GM21528 (cell line): ENCODE measurements around the gene ADH1C.
A peak's percentile ranks its signal among the peaks of the same experiment; 100 is the strongest.
"Not testable (repeated sequence)": the region's sequence is repeated elsewhere in the genome, so short reads cannot be mapped to it uniquely, and the experiment has no call there.

Experiments used
- ATAC-seq: cut with Tn5 transposase; IDR thresholded peaks from one replicate; pipeline ENCODE4 v1.9.1; 2021; ENCODE audit warnings: mild to moderate bottlenecking, moderate library complexity; ENCODE audit not compliant: unreplicated experiment, low FRiP score

Gene ADH1C

DNA sequence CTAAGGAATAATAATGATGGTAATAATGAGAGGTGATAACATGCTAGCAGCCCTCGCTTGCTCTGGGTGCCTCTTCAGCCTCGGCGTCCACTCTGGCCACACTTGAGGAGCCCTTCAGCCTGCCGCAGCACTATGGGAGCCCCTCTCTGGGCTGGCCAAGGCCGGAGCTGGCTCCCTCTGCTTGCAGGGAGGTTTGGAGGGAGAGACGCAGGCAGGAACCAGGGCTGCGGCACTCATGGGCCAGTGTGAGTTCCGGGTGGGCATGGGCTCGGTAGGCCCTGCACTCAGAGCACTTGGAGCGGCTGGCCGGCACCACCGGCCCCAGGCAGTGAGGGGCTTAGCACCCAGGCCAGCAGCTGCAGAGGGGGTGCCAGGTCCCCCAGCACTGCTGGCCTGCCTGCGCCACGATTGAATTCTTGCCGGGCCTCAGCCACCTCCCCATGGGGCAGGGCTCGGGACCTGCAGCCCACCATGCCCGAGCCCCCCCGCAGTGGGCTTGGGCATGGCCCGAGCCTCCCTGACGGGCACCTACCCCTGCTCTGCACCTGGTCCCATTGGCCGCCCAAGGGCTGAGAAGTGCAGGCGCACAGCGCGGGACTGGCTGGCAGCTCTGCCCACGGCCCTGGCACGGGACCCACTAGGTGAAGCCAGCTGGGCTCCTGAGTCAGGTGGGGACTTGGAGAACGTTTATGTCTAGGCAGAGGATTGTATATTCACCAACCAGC, 7.1 kb upstream of the ADH1C start:
- ATAC-seq: no peak

DNA sequence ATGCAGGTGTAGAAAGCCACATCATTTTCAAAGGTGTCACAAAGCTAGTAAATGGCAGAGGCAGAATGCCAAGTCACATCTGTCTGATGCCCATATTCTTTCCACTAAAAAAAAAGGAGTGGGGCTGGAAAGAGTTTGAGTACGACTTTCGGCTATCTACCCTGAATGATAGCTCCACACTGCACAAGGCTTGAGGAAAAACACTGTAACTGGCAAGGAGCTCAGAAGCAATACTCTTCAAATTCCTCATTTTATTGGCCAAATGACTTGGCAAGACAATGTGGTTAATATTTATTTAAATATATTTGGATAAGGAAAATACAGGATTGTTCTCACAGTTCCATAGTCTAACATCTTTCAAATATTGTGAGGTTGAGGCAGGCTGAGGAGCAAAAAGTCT, 5.4 kb upstream of the ADH1C start:
- no peak for ATAC-seq

DNA sequence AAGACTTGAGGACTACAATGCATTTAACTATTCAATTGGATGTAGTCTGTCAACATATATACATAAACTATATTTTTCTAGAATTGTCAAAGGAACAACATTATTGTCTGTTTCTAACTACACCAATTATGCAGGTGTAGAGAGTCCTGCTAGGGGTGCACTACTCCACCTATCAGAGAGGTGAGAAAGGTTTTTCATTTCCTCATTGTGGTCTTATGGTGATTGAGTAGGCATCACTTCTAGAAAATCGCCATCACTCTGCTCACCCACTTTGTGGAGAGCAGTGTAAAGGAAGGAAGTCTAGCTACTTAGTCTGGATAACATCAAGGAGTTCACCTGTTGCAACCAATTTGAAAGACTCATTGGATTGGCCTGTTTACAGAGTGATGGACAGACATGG, 4.4 kb upstream of the ADH1C start:
- peak; percentile 89 for ATAC-seq

DNA sequence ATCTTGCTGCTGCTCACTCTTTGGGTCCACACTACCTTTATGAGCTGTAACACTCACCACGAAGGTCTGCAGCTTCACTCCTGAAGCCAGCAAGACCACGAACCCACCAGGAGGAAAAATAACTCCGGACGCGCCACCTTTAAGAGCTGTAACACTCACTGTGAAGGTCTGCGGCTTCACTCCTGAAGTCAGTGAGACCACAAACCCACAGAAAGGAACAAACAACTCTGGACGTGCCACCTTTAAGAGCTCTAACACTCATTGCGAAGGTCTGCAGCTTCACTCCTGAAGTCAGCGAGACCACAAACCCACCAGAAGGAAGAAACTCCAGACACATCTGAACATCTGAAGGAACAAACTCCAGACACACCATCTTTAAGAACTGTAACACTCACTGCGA, 3.6 kb upstream of the ADH1C start:
- not testable (repeated sequence) for ATAC-seq

DNA sequence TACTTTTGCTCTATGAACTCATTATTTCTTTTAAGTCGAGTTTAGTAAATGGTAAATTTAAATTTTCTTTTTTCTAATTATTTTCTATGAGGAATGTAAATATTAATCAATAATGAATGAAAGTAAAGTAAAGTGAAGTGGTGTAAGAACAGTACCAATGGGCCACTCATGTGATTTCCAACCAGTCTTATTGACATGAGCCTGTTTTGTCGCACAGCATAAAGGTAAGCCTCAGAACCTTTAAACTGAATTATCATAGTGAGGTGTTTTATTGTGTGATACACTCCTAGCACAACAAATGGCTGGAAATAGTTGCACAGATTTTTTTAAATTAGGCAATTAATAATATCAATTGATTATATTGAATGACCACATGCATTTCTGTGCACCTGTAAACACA, 1.1 kb downstream of the ADH1C start:
- ATAC-seq: no peak

DNA sequence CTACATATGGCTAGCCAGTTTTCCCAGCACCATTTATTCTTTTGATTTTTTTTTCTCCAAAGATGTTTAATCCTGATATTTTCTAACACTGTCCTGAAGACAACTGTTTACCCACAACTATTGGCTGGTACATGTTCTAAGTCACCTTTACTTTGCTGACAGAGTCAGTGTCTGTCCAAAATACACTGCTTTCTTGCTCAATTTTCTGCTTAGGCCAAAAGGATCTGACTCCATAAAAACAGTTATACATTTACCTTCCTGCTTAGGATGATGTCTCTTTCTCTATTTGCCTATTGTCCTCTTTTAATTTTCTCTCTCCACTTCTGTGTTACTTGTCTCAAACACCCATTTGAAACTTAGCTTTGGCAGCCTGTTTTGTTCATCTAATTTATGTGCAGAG, 3.2 kb downstream of the ADH1C start:
- ATAC-seq: no peak

DNA sequence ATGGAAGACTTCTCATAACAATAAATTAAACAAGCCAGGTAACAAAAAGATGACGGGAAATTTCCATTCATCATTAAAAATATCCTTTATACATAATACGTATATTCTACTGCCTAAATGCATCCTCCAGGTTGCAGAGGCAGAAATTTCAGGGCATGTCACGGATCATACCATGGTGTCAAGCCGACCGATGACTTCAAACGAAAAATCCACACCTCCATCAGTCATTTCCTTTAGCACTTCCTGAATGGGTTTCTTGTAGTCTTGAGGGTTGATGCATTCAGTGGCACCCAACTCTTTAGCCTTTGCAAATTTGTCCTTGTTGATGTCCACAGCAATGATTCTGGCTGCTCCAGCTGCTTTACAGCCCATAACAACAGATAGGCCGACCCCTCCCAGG, 9.9 kb downstream of the ADH1C start:
- not testable (repeated sequence) for ATAC-seq

DNA sequence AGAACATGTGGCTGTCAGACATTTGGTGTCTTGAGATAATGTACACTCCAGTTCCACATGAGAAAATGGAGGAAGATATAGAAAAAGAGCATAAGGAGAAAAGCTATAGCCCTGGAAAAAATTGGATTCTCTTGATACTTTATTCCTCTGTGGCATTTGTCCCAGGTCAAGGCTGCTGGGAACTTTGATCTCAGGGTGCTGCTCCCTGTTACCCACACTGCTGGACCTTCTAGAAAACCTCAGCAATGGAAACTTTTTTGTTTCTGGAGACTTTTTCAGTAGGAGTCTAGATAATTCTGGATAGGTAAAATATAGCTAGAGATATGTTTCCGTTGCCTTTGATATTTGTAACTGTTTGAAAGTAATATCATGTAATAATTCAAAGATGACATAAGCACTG, 11.1 kb downstream of the ADH1C start:
- no peak for ATAC-seq

DNA sequence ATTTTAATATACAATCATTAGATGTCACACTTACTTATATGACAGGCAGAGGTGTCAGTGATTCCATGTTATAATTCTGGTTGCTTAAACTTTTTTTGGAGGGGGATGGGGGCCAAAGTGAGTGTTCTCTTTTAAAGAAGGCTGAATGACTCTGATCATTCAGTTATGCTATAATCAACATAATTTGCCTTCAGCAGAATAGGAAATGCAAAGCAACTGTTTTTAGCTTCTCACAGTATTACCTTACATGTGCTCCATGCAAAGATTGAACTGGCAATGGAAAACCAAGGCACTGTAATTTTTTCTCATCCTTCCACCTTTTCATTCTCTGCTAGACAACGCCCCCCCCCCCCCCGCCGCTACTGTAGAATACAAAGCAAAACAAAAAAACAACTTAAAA, 13.4 kb downstream of the ADH1C start:
- ATAC-seq: no peak

DNA sequence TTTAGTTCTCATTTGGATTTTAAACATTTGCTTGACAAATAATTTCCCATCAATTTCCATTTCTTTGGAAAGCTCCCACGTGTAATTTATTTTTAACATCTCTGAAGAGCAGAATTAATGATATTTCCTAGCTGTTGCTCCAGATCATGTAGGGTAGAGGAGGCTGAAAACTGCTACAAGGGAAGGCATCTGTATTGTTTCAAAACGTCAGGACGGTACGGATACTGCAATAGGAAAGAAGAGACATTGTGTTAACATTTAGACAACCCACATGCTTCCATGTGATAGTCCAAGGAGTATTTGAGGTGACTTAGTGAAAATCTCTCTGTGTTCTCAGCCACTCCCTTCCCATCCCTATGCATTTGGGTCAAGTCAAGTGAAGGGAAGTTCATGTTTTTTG, 16.0 kb downstream of the ADH1C start:
- ATAC-seq: no peak

DNA sequence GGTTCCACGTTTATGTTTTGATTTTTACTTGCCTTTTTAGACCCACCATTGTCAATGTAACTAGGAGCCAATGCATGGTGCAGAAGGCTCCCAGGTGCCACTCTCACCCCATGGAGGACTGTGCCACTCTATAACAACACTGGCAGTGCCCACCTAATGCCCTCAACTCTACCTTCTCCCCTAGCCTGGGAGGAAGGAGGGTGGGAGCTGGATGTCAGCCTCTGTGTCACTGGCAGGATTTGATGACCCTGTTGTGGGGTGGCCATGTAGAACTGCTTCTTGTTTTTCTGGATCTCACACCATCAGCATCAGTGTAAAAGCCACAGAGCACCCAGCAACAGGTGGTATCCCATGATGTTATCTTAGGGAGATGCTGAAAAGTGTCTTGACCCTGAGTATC, 17.7 kb downstream of the ADH1C start:
- no peak for ATAC-seq

DNA sequence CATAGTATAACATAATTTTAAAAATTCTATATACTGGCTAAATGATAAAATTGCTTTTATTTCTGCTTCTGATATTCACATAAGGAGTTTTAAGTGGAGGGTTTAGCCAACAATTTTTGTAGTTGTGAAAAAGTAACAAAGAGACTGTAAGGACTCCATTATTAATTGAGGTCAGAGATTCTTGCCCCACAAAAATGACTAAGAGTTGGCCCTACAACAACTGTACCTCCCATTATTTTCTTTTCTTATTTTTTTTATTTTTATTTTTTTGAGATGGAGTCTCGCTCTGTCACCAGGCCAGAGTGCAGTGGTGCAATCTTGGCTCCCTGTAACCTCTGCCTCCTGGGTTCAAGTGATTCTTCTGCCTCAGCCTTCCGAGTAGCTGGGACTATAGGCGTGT, 21.9 kb downstream of the ADH1C start:
- ATAC-seq: no peak

DNA sequence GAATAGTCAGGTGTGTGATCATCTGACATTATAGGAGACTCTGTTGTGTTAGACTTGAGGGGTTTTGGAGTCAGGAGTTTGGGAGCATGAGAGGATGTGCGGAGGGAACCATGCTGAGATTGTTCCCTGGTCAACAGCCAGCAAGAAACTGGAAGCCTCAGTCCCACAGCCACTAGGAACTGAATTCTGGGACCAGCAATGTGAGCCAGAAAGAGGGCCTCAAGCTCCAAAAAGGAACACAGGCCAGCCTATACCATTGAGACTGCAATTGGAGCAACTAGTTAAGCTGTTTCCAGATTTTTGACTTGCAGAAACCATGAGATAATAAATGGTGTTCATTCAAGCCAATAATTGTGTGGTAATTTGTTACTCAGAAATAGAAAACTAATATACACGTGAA, 22.7 kb downstream of the ADH1C start:
- ATAC-seq: no peak

DNA sequence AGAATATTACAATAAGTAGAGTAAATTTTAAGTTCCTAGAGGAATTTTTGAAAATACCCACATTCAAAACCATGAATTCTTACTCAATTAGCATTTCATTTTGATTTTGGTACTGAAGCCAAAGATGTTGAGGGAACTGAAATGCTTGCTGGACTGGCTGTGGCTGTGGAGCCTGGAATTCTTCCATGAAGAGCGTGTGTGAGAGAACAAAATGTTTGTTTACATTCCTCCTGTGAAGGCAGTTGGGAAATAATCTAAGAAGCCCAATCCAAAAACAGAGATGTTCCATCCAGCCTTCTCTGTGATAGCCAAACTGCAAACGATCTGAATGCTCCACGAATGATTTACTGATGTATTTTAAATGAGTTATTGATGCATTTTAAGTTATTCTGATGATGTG, 27.6 kb downstream of the ADH1C start:
- no peak for ATAC-seq

DNA sequence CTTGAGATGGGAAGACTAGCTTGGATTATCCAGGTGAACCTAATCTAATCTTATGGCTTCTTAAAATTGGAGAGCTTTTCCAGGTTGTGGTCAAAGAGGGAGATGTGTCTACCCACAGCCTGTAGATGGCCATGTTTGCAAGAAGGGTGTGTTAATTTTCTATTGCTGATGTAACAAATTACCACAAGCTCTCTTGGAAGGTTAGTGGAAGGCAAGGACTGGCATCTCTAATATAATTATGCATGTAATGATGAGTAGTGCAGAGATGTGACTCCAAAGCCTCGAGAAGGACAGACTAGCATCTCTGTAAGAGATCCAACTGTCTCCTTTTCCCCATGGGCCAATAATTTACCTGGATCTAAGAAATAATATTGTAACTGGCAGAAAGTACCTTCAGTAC, 28.2 kb downstream of the ADH1C start:
- no peak for ATAC-seq

DNA sequence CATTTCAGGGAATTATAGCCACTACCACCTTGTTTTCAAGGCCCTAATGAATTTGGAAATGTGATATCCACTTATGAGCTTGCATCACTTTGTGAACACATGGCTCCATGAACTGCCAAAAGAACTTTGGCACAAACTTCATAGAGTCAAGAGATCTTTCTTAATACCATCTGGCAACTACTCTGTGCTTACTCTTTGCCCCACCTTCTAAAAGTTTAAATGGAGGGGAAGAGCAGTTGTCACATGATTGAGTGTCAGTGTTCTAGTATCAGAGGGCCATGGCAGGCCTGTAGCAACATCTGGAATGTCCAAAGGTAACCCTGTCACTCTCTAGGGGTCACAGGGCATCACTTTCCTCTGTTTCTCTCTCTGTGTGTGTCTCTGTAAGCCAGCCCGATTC, 28.8 kb downstream of the ADH1C start:
- ATAC-seq: no peak

DNA sequence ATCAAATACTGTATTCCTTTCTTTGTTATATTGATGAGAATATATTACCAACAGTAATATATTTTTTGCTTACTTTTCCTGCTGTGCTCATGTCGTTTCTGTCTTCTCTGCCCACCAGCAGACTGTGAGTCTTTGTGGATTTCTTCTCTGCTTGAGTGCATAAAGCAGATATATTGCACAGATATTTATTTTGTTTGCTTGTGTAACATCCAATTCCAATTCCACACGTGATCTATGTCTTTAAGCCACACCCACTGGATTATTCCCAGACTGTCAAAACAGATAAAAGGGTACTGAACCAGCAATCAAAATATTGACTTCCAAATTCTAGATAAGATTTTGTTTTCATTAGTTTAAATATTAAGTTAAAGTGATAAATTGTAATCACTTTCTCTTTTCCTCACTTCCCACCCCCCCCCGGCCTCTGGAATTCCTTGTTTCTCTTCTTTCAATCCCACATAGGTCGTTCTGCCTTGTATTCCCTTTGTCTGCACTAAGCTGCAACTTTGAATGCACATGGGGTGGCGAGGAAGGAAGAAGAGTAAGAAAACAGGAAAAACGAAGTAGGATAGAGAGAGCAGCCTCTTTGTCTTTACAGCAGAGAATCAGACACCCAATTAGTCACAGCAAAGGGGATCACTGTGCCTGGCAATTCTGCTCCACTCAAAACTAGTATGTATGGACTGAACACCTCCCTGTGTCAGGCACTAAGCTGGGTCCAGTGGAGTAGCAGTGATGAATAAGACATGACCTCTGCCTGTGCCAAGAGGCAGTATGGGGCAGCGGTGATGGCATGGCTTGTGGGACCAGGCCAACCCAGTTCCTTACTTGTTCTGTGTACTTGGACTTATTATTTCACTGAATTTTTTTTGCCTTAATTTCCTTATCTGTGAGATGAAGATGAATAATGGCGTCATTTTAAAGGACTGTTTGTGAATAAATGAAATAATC, 31.0 kb downstream of the ADH1C start, which contains the start of gene ADH1B:
ADH1B (minus strand) TSS at position 161 of the 951 bp plus-strand sequence; CDS start at position 91, 70 bp downstream.
- no peak for ATAC-seq

DNA sequence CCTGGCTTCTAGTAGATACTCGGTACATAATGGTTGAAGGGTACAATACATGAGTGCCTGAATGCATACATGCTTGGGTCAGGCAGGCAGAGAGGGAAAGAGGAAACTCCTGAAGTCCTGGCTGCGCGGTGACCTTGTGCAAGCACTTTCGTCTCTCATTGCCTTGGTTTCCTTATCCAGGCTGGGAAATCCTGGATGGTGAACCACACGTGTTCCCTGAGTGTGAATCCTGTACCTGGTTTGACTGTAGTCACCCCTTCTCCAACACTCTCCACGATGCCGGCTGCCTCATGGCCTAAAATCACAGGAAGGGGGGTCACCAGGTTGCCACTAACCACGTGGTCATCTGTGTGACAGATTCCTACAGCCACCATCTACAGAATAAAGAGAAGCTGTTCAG, 34.7 kb downstream of the ADH1C start:
- ATAC-seq: not testable (repeated sequence)

DNA sequence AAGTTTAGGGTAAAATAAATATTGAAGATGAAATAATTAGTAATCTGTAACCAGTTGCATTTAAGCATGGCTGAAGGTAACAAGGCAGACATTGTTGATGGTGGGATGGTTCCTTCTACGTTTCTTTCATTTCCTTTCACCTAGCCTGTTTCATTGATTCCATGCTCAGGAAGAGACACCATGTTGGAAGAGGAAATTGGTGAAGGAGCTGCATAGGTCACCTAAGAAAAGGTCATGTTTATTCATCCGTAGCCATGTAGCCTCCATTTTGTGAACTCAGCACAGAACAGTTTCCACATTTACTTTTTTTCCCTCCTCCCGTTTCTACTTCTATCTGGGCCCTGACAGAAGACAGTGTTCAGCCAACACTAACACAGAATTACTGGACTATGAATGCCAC, 35.2 kb downstream of the ADH1C start:
- no peak for ATAC-seq

DNA sequence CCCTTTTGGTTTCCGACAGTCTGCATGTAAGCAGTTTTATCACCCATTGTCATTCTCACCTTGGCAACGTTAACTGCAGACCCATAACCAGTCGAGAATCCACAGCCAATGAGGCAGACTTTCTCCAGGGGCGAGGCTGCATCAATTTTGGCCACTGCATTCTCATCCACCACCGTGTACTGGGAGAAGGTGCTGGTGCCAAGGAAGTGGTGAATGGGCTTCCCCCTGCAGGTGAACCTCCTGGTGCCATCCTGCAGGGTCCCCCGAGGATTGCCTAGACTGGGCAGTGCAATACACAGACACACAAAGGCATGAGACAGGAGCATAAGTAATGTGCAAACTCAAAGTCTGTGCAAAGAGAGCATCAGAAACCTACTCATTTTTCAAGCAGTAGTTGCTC, 36.7 kb downstream of the ADH1C start:
- ATAC-seq: no peak

DNA sequence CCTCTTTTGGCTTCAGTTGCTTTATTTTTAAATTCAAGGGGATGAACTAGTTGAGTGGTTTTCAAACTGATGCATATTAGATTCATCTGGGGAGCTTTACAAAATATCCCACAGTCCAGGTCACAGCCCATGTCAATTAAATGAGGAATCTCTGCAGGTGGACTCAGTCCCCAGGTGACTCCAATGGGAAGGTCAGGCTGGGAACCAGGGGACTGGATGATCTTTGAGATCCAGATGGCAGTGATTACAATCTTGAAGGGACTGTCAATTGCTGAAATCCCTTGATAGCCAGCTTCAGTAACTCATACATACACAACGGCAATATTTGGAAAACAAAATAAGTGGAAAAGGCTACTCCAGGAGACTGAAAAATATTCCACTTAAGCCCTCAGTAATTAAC, 38.3 kb downstream of the ADH1C start:
- ATAC-seq: no peak

DNA sequence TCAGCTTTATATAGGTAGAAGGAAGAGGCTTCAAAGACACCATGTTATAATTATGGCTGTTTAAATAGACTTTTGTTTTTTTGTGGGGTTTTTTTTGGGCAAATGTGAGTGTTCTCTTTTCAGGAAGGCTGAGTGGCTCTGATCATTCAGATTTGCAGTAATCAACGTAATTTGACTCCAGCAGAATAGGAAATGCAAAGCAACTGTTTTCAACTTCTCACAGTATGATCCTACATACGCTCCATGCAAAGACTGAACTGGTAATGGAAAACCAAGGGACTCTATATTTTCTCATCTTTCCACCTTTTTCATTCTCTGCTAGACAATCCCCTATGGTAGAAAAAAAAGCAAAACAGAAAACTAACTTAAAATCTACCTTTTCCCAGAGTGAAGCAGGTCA, 42.2 kb downstream of the ADH1C start:
- no peak for ATAC-seq
